Kidney (tissue), 14 donors: Measurements from ENCODE around the gene PDE4D. TPM values are rescaled to one million over a fixed set of nuclear protein-coding genes. Genes with fewer than 3 reads are reported as not detected.

ENCODE experiments used
- DNase-seq, 5 donors: peaks; one replicate each; pipeline ENCODE4 v3.0.0-alpha.2; 2013 to 2020
- FAIRE-seq: peaks from 2 replicates; lab custom pipeline; 2012; peaks lifted over from hg19 to GRCh38; lab: Jason Lieb, UNC
- H3K27ac ChIP-seq, 2 donors: one replicate each; pipeline ENCODE4 v1.7.0; 2013; ENCODE audit warnings: low read depth in 2 of 2, low read length in 2 of 2, inconsistent platforms in 1 of 2
- H3K27me3 ChIP-seq: one replicate; pipeline ENCODE4 v1.7.1; 2013; ENCODE audit warnings: low read length, inconsistent platforms; ENCODE audit not compliant: control insufficient read depth, insufficient read depth
- H3K36me3 ChIP-seq, 3 donors: one replicate each; pipeline versions ENCODE4 v1.7.0 to v1.7.1; 2013; ENCODE audit warnings: low read length in 3 of 3, control low read depth in 1 of 3, inconsistent platforms in 1 of 3; ENCODE audit not compliant: insufficient read depth in 3 of 3, control insufficient read depth in 2 of 3
- H3K4me1 ChIP-seq, 3 donors: one replicate each; pipeline versions ENCODE4 v1.7.0 to v1.7.1; 2013; ENCODE audit warnings: low read length in 3 of 3, inconsistent platforms in 1 of 3, low read depth in 1 of 3; ENCODE audit not compliant: control insufficient read depth in 2 of 3, insufficient read depth in 2 of 3
- H3K4me3 ChIP-seq, 3 donors: one replicate each; pipeline versions ENCODE4 v1.7.0 to v1.8.1; 2013; ENCODE audit warnings: low read length in 3 of 3, control low read depth in 1 of 3, inconsistent platforms in 1 of 3
- H3K9ac ChIP-seq, 3 donors: one replicate each; pipeline versions ENCODE4 v1.7.0 to v1.7.1; 2013; ENCODE audit warnings: low read length in 3 of 3, control low read depth in 1 of 3, inconsistent platforms in 1 of 3
- H3K9me3 ChIP-seq, 3 donors: one replicate each; pipeline versions ENCODE4 v1.7.0 to v1.7.1; 2013; ENCODE audit warnings: low read length in 3 of 3, control low read depth in 1 of 3, inconsistent platforms in 1 of 3; ENCODE audit not compliant: control insufficient read depth in 2 of 3, insufficient read depth in 1 of 3
- CTCF ChIP-seq: IDR thresholded peaks from 3 replicates; pipeline ENCODE4 v1.5.1; 2012; ENCODE audit warnings: mild to moderate bottlenecking, moderate library complexity, borderline replicate concordance; ENCODE audit not compliant: insufficient read depth; ENCODE audit errors: extremely low read depth
- intact Hi-C: fragments of 100-400 bp; cut with DNase I; formaldehyde crosslinking; loops from one replicate; pipeline ENCODE4 v1.11.1; 2022
- polyA plus RNA-seq: library from polyadenylated mRNA; stranded (reverse); fragments of 350-450 nt; fragmentation: Illumina TruSeq; extraction: RNeasy Lipid Tissue Mini Kit (QIAGEN cat#74804); gene quantifications from one replicate; pipeline ENCODE4 v1.2.3, GENCODE V29; 2014; ENCODE audit warnings: low read depth, low replicate concordance; ENCODE audit not compliant: insufficient read depth
- total RNA-seq: library from RNA; stranded (reverse); fragmentation: NEBNext Ultra II Directional; extraction: Animal tissue kit (Norgen Biotek cat#: 25700); gene quantifications from one replicate; pipeline ENCODE4 v1.2.1, GENCODE V29; 2021
- donor health status: control.
- donor health status: control.
- donor health status: control.
- donor health status: control.
- donor health status: control.
- donor health status: DM: yes; HTN: yes; CAD: no.
- donor health status: Normal renal cell carcinoma (clear cell type).

The PDE4D gene
- total and polyA plus RNA-seq, 2 donors from 2014 or later, result 9.2 to 78.9 TPM

DNA sequence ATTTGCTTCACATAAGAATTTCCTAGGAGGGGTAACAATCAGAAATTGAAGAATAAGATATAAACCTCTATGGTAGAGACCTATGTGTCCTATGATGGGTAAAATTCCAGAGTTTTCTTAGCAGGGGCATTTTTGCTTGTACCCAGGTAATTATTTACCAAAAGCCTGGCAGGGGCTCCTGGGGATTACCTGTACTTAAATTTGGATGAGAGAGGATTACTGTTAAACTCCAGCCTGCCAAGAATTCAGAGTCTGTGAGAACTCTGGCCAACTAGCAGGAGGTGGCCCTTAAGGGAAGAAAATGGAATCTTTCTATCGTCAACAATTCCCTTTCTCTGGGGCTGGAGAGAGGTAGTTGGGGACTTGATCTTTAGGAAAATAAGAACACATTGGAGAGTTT, 460.4 kb downstream of the PDE4D start:
- no peaks in the 10 kb centered on the region for H3K27me3 ChIP-seq
- FAIRE-seq, result no peak
- intact Hi-C loops, result no loop called here
- peaks cover 0 to 3% (median 0%) of the 10 kb centered on the region in 3 donors for H3K4me1 ChIP-seq
- H3K9ac ChIP-seq, result no peak overlapping the region
- H3K9me3 ChIP-seq, result no peaks in the 10 kb centered on the region
- TF ChIP-seq CTCF, result no peak
- peak overlapping the region in 1 of 2 donors; percentile 43 for H3K27ac ChIP-seq
- H3K36me3 ChIP-seq, result no peaks in the 10 kb centered on the region
- DNase-seq, result no peak
- H3K4me3 ChIP-seq, result no peak overlapping the region

DNA sequence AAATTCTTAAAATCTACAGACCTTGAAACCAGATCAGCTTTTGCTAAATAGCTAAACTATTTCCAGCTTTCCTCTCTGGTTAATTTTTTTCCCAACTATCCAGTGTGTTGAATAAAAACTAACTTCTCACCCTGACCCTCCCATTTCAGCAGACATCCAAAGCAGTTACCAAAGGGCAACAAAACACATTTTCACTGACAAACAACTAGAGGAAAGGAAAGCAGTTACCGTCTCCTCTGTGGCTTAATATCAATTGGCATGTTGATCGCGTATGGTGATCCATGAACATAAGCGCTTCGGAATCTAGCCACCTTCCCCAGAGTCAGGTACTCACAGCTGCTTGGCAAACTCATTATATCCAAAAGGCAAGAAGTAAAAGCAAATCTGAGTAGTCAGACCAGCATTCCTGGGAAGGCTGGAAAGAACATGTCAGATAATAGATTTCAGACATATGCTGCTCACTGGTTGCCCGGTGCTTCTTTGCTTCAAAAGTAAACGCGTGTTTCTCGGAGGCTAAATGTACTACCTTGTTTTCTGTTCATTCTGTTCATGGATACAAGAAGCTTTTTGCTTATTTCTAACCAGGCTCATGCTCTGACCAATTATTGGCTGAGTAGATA, 463.4 kb downstream of the PDE4D start:
- Histone ChIP-seq H3K9ac (no peak overlapping the region), H3K4me1 (peaks cover 0 to 18% (median 2%) of the 10 kb centered on the region in 3 donors), H3K9me3 (no peaks in the 10 kb centered on the region), H3K27me3 (no peaks in the 10 kb centered on the region), H3K4me3 (peak overlapping the region in 2 of 3 donors; percentile 31), H3K36me3 (no peaks in the 10 kb centered on the region), H3K27ac (peak overlapping the region; percentile 36 to 40)
- DNase-seq (peak in 2 of 5 donors; percentile 10 to 27), FAIRE-seq (peak; percentile 82)
- intact Hi-C loops, result no loop called here
- TF ChIP-seq CTCF, result no peak

- FAIRE-seq, result no peak
- intact Hi-C loops, result no loop called here
These were observed 465.1 kb downstream of the PDE4D start for GRCh38 chr5:59428391-59428790.

More at GRCh38 chr5:59428391-59428790, 465.1 kb downstream of the PDE4D start:
- no peaks in the 10 kb centered on the region for H3K27me3 ChIP-seq
- no peak overlapping the region for H3K27ac ChIP-seq
- H3K36me3 ChIP-seq, result no peaks in the 10 kb centered on the region
- H3K9me3 ChIP-seq, result no peaks in the 10 kb centered on the region
- no peak for TF ChIP-seq CTCF
- peaks cover 0 to 18% (median 2%) of the 10 kb centered on the region in 3 donors for H3K4me1 ChIP-seq
- H3K4me3 ChIP-seq, result no peak overlapping the region
- no peak overlapping the region for H3K9ac ChIP-seq
- no peak for DNase-seq
